Mesothelial cell of epicardium (in vitro differentiated cells): ENCODE measurements around the gene TRIM66. TPM values are rescaled to one million over a fixed set of nuclear protein-coding genes. Genes with fewer than 3 reads are reported as not detected.

Experiments
- DNase-seq, 2 experiments: peaks; one replicate each; pipeline ENCODE4 v3.0.0; 2021; ENCODE audit warnings: low spot score in 2 of 2; ENCODE audit not compliant: unreplicated experiment in 2 of 2
- H3K27ac Mint-ChIP-seq: 2 replicates; pipeline ENCODE4 v1.8.0; 2021; ENCODE audit warnings: mixed read lengths
- H3K27me3 Mint-ChIP-seq: 2 replicates; pipeline ENCODE4 v1.8.0; 2021; ENCODE audit warnings: low read depth, mixed read lengths
- H3K36me3 Mint-ChIP-seq: 2 replicates; pipeline ENCODE4 v1.8.0; 2021; ENCODE audit warnings: mixed read lengths
- H3K4me1 Mint-ChIP-seq: 2 replicates; pipeline ENCODE4 v1.8.0; 2021; ENCODE audit warnings: mixed read lengths
- H3K4me3 Mint-ChIP-seq: 2 replicates; pipeline ENCODE4 v1.8.0; 2021; ENCODE audit warnings: mild to moderate bottlenecking, moderate library complexity, mixed read lengths
- H3K9me3 Mint-ChIP-seq: 2 replicates; pipeline ENCODE4 v1.8.0; 2021; ENCODE audit warnings: mixed read lengths
- total RNA-seq: library from RNA; stranded (reverse); gene quantifications from 3 replicates; pipeline ENCODE4 v1.2.1, GENCODE V29; 2021
- TF ChIP-seq, protein P1 (sequence below): fragments of 200-600 bp; sonication (generic); IDR thresholded peaks from one replicate; pipeline ENCODE4 v1.5.0; 2021; ENCODE audit warnings: antibody characterized with exemption; ENCODE audit not compliant: unreplicated experiment

Gene TRIM66
- total RNA-seq, 1 donor from 2014 or later, result 8.3 TPM

DNA sequence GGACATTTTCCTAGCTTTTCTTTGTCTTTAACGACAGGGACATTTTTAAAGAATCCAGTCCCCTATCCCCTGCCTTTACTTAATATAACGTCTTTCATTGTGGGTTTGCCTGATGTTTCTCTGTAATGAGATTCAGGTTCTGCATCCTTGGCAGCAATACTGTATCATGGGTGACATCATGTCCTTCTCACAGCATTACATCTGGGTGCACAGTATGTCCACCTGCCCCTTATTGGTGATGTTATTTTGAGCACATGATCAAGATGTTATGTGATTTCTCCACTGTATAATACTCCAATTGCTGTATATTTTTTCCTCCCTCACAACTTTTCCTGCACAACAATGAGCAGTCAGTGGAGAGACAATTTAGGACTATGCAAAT, 78.8 kb downstream of the TRIM66 start:
- Mint-ChIP-seq H3K36me3 (no peaks in the 10 kb centered on the region), H3K9me3 (no peaks in the 10 kb centered on the region), H3K27me3 (peaks cover 12% of the 10 kb centered on the region), H3K27ac (no peak overlapping the region), H3K4me1 (no peaks in the 10 kb centered on the region), H3K4me3 (no peak overlapping the region)
- no peak for DNase-seq
- TF ChIP-seq, protein P1, sequence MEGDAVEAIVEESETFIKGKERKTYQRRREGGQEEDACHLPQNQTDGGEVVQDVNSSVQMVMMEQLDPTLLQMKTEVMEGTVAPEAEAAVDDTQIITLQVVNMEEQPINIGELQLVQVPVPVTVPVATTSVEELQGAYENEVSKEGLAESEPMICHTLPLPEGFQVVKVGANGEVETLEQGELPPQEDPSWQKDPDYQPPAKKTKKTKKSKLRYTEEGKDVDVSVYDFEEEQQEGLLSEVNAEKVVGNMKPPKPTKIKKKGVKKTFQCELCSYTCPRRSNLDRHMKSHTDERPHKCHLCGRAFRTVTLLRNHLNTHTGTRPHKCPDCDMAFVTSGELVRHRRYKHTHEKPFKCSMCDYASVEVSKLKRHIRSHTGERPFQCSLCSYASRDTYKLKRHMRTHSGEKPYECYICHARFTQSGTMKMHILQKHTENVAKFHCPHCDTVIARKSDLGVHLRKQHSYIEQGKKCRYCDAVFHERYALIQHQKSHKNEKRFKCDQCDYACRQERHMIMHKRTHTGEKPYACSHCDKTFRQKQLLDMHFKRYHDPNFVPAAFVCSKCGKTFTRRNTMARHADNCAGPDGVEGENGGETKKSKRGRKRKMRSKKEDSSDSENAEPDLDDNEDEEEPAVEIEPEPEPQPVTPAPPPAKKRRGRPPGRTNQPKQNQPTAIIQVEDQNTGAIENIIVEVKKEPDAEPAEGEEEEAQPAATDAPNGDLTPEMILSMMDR, result no peak

DNA sequence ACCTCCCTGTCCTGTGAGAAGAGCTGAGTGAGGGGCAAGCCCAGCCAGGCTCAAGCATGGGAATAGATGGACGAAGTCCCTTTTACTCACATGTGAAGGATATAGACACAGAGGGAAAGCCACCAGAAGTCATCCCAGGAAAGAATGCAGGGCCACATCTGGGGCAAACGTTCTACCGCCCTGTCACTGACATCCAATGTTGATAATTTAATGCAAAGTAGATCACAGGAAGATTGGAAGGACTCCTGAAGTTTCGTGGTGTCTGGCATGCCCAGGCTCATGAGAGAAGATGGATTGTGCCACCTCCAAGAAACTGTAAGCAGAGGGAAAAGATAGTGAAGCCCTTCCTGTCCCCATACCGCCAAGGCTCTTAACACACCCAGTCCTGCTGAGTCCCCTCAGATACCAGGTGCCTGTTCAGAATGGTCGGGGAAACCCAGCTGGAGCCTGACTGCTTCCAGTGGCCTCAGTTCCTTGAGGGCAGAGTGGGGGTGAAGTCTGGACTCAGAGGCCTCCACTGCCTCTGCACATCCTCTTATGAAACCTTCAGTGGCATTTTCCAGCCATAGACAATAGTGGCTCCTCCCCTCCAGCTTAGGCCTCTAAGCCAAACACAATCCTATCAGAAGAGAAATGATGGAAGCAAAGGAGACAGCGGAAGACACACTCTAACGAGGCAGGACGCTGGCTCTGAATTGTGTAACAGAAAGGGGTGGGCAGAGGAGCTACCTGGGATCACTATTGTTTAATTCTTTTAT, 80.9 kb downstream of the TRIM66 start:
- H3K4me3 Mint-ChIP-seq, result no peak overlapping the region

DNA sequence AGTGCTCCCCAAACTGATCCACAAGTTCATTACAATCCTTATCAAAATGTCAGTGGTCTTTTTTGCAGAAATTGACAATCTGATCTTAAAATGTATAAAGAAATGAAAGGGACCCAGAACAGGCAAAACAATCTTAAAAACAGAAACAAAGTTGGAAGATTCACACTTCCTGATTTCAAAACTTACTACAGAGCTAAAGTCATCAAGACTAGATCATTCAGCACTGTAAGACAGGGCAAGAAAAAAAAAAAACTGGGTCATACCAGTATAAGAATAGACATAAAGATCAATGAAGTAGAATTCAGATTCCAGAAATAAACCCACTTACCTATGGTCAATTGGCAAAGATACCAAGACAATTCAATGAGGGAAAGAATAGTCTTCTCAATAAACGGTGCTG, 84.0 kb downstream of the TRIM66 start:
- H3K9me3 Mint-ChIP-seq, result no peaks in the 10 kb centered on the region
- no peak overlapping the region for H3K4me3 Mint-ChIP-seq
- peaks cover 25% of the 10 kb centered on the region for H3K27me3 Mint-ChIP-seq
- no peak for DNase-seq
- TF ChIP-seq, protein P1, result no peak
- H3K27ac Mint-ChIP-seq, result no peak overlapping the region
- peaks cover 6% of the 10 kb centered on the region for H3K4me1 Mint-ChIP-seq
- H3K36me3 Mint-ChIP-seq, result no peaks in the 10 kb centered on the region

More for the DNA sequence above, 80.9 kb downstream of the TRIM66 start:
- Mint-ChIP-seq H3K9me3 (no peaks in the 10 kb centered on the region), H3K4me1 (no peaks in the 10 kb centered on the region), H3K27ac (no peak overlapping the region), H3K27me3 (peaks cover 26% of the 10 kb centered on the region), H3K36me3 (no peaks in the 10 kb centered on the region)
- no peak for DNase-seq
- TF ChIP-seq, protein P1, result no peak

DNA sequence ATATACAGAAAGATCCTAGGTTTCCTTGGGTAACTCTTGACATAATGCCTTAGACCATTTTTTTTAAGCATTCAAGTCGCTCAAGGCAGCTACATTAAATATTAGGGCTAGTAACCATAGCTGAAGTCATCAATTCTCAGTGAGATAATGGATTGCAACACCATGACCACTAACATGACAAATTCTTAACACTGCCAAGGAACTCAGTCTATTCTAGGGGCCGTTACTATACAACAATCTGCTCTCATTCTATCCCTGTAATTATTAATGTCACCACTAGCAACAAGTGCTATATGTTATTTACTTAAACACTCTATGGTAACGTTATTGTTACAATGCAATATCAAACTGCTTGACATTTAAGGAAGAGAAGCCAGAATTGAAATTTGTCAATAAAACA, 85.3 kb downstream of the TRIM66 start:
- DNase-seq, result no peak
- peaks cover 11% of the 10 kb centered on the region for H3K4me1 Mint-ChIP-seq
- H3K27ac Mint-ChIP-seq, result no peak overlapping the region
- peaks cover 34% of the 10 kb centered on the region for H3K27me3 Mint-ChIP-seq
- no peaks in the 10 kb centered on the region for H3K9me3 Mint-ChIP-seq
- no peaks in the 10 kb centered on the region for H3K36me3 Mint-ChIP-seq
- TF ChIP-seq, protein P1, result no peak
- no peak overlapping the region for H3K4me3 Mint-ChIP-seq

DNA sequence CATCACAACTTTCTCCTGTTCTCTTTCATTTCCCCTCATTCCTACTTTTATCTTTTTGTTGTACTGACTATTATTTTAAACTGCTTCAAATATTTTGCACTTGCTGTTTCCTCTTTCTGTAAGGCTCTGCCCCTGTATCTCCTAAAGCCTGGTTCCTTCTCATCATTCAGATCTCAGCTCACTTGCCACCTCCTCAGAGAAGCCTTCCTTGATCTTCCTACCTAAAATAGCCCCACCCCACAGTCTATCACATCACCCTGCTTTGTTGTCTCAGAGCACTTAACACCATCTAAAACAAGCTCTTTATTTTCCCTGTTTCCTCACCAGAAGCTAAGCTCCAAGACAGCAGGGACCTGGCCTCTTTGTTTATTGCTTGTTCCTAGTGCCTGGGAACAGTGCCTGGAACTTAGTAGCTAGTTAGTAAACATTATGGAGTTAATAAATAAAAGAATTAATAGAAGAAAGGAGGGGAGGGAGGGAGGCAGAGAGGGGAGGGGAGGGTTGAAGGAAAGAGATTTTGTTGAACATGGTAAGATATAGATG, 85.9 kb downstream of the TRIM66 start:
- Mint-ChIP-seq H3K36me3 (no peaks in the 10 kb centered on the region), H3K27me3 (peaks cover 38% of the 10 kb centered on the region), H3K4me3 (no peak overlapping the region), H3K27ac (no peak overlapping the region), H3K4me1 (peaks cover 11% of the 10 kb centered on the region), H3K9me3 (no peaks in the 10 kb centered on the region)
- TF ChIP-seq, protein P1, result no peak
- DNase-seq, result no peak
